Activated B cell treated with CpG ODN at 0.5 μM for 24 hours (primary cell): ENCODE results near the gene HOXA5. TPM values are rescaled to one million over a fixed set of nuclear protein-coding genes. Genes with fewer than 3 reads are reported as not detected.
A peak's percentile ranks its signal among the peaks of the same experiment; 100 is the strongest.

Source experiments
- ATAC-seq: fragments of 200-7000 bp; cut with Tn5 transposase; one replicate; pipeline ENCODE4 v1.10.0; 2021; ENCODE audit warnings: low read depth, mild to moderate bottlenecking, moderate library complexity
- CTCF ChIA-PET: fragments of 350-600 bp; sonication (Branson Sonifier 250); formaldehyde crosslinking; loops from one replicate; lab custom pipeline; 2021; ENCODE audit warnings: antibody characterized with exemption; lab: Charles Lee
- POLR2A ChIA-PET: fragments of 350-600 bp; sonication (Branson Sonifier 250); formaldehyde crosslinking; loops from one replicate; lab custom pipeline; 2021; ENCODE audit warnings: antibody characterized with exemption; lab: Charles Lee
- DNase-seq: peaks from one replicate; pipeline ENCODE4 v3.0.0; 2022
- H3K27ac Mint-ChIP-seq: one replicate; pipeline ENCODE4 v1.8.0; 2020; ENCODE audit warnings: mixed read lengths
- H3K27me3 Mint-ChIP-seq: one replicate; pipeline ENCODE4 v1.8.0; 2021; ENCODE audit warnings: mixed read lengths
- H3K36me3 Mint-ChIP-seq: one replicate; pipeline ENCODE4 v1.8.0; 2021; ENCODE audit warnings: low read depth, mixed read lengths
- H3K4me1 Mint-ChIP-seq: one replicate; pipeline ENCODE4 v1.8.0; 2021; ENCODE audit warnings: mixed read lengths
- H3K4me3 Mint-ChIP-seq: one replicate; pipeline ENCODE4 v1.8.0; 2020; ENCODE audit warnings: mild to moderate bottlenecking, mixed read lengths
- H3K9me3 Mint-ChIP-seq: one replicate; pipeline ENCODE4 v1.8.0; 2020; ENCODE audit warnings: mixed read lengths
- CTCF ChIP-seq: fragments of 200-600 bp; IDR thresholded peaks from one replicate; pipeline ENCODE4 v1.8.0; 2022; ENCODE audit warnings: antibody characterized with exemption, mild to moderate bottlenecking
- intact Hi-C: fragments of 100-400 bp; cut with micrococcal nuclease; formaldehyde crosslinking; loops from one replicate; pipeline ENCODE4 v1.15.1; 2024
- total RNA-seq: library from RNA; stranded (reverse); gene quantifications from 2 replicates; pipeline ENCODE4 v1.2.3, GENCODE V29; 2022

HOXA5 gene
- total RNA-seq, 1 donor from 2014 or later = not detected

DNA sequence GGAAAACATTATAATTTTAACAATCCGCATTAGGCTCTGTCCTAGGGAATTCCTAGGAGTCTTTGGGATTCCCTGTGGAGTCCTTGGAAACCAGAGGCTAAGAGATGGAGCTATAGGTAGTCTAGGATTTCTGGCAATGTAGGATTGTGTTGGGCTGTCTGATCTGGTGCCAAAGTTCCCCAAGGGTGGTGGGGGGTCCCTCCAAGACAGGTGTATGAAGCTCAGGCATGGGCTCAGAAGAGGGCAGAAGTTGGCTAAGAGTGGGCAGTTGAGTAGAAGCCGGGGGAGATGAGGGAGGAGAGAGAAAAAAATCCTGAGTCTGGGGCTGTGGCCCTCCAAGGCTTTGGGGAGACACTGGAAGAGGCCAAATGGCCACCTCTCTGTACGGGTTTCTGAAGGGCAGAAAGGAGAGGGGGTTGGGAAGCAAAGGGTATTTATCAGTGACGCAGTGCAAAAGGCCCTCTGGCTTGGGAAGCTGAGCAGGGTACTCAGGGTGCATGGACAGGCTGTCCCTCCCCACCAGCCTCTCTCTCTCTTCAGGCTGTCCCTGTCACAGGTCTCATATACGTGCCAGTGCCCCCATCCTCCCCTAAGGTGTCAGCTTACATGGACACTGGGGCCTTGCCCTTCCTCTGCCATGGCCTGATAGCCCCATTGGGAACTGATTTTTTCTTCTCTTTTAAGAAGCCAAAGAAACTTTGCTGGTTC is 3.2 kb upstream of the HOXA5 start:
- ChIA-PET POLR2A (no interaction called here), CTCF (no interaction called here)
- H3K27me3 Mint-ChIP-seq = peaks cover 57% of the 10 kb centered on the region
- no peaks in the 10 kb centered on the region for H3K36me3 Mint-ChIP-seq
- DNase-seq (no peak), ATAC-seq (no peak)
- peaks cover 32% of the 10 kb centered on the region for H3K4me1 Mint-ChIP-seq
- TF ChIP-seq CTCF = no peak
- no peaks in the 10 kb centered on the region for H3K9me3 Mint-ChIP-seq
- intact Hi-C loops = no loop called here
- peak overlapping the region; percentile 52 for H3K4me3 Mint-ChIP-seq
- H3K27ac Mint-ChIP-seq = no peak overlapping the region

DNA sequence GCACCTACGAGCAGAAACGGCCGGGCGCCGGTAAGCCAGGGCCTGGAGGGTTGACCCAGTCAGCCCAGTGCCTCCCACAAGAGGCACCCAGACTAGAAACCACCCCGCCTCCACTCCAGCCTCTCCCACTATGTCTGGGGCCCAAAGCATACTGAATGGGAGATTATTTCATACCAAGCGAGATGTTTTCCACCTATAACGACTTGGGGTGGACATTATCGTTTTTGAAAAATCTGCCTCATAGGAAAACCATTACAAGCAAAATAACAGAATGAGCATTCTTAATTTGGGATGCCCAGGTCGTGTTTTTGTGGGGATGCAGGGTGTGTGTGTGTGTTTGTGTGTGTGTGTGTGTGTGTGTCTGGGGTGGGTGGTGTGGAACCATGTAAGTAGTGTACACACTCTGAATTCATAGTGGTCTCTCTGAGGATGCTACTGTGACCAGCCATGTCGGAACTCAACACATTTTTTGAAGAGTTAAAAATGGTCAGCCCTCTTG is 2.5 kb upstream of the HOXA5 start:
- intact Hi-C loops = no loop called here
- peaks cover 50% of the 10 kb centered on the region for H3K27me3 Mint-ChIP-seq
- DNase-seq (no peak), ATAC-seq (no peak)
- CTCF ChIA-PET = no interaction called here
- no peak overlapping the region for H3K4me3 Mint-ChIP-seq
- no peak overlapping the region for H3K27ac Mint-ChIP-seq
- H3K4me1 Mint-ChIP-seq = peaks cover 25% of the 10 kb centered on the region
- POLR2A ChIA-PET = no interaction called here
- no peak for TF ChIP-seq CTCF
- no peaks in the 10 kb centered on the region for H3K9me3 Mint-ChIP-seq
- H3K36me3 Mint-ChIP-seq = no peaks in the 10 kb centered on the region

DNA sequence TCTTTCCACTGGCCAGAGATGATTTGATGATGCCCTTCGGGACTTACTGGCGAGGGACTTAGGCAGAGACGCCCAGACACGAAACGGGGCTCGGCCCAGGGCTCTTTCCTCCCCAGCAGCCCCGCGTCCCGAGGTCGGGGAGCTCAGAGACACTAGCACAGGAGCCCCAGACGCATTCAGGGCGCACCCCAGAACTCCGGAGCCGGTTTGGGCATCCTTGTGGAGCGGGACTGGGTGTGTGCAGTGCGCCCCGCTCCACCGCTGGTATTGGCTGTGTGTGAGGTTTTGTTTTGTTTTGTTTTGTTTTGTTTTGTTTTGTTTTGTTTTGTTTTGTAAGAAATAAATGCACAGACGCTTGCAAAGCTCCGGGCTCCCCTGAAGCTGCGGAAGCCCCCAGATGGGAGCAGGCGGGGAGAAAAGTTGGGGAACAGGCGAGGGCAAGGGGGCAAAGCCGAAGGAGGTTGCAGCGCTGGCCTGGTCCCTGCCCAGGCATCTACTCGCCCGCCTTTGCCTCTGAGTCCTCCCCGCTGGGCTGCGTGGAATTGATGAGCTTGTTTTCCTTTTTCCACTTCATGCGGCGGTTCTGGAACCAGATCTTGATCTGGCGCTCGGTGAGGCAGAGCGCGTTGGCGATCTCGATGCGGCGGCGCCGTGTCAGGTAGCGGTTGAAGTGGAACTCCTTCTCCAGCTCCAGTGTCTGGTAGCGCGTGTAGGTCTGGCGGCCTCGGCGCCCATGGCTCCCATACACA is 1.9 kb upstream of the HOXA5 start:
- ChIA-PET CTCF (no interaction called here), POLR2A (no interaction called here)
- H3K27me3 Mint-ChIP-seq = peaks cover 52% of the 10 kb centered on the region
- H3K4me3 Mint-ChIP-seq = no peak overlapping the region
- no peaks in the 10 kb centered on the region for H3K9me3 Mint-ChIP-seq
- ATAC-seq = no peak
- no peak overlapping the region for H3K27ac Mint-ChIP-seq
- H3K4me1 Mint-ChIP-seq = peaks cover 20% of the 10 kb centered on the region
- intact Hi-C loops = no loop called here
- DNase-seq = no peak
- no peak for TF ChIP-seq CTCF
- H3K36me3 Mint-ChIP-seq = no peaks in the 10 kb centered on the region

DNA sequence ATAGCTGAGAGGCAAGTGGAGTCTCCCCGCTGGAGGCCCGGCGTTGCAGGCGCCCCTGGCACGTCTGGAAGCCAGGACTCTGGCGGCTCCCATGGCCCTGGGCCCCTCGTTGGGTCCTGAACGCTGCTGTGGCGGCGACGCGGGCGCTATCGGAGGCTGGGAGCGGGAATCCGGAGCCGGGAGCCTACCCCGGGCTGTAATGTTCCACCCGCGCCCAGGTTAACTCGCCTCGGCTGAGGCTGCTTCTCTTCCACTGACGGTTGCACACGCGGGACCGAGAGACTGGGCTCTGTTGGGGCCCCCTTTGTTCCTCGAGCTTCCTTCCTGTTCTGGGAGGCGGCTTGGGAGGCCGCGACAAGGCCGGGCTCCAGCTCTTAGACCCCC is 1.3 kb upstream of the HOXA5 start:
- Mint-ChIP-seq H3K27me3 (peaks cover 53% of the 10 kb centered on the region), H3K36me3 (no peaks in the 10 kb centered on the region), H3K27ac (no peak overlapping the region), H3K4me3 (no peak overlapping the region), H3K4me1 (peaks cover 19% of the 10 kb centered on the region), H3K9me3 (no peaks in the 10 kb centered on the region)
- intact Hi-C loops = no loop called here
- DNase-seq (no peak), ATAC-seq (no peak)
- ChIA-PET POLR2A (no interaction called here), CTCF (interaction anchor here (1.4 kb wide), 1 partner anchor 287 kb away, joined by 3 read pairs; no protein-coding TSS in a partner anchor)
- no peak for TF ChIP-seq CTCF
